K562 (cell line): ENCODE results near the gene ADSS1. TPM values are rescaled to one million over a fixed set of nuclear protein-coding genes. Genes with fewer than 3 reads are reported as not detected.

ENCODE experiments used
- AFF4 ChIP-seq: sonication (generic); formaldehyde crosslinking; IDR thresholded peaks from 2 replicates; pipeline ENCODE4 v1.8.0; 2023; ENCODE audit warnings: mild to moderate bottlenecking, missing genetic modification reagents
- ARNT ChIP-seq, 2 experiments: fragments of 450-650 bp; IDR thresholded peaks; 2 replicates each; pipeline ENCODE4 v1.6.1; 2016; ENCODE audit warnings: mild to moderate bottlenecking in 1 of 2
- CCNT2 ChIP-seq: IDR thresholded peaks from 2 replicates; pipeline ENCODE4 v1.6.1; 2011; ENCODE audit warnings: borderline replicate concordance, low read depth, mild to moderate bottlenecking, moderate library complexity, mixed read lengths, low read length; ENCODE audit not compliant: insufficient read length; ENCODE audit errors: extremely low read depth
- DPF2 ChIP-seq: fragments of 450-650 bp; IDR thresholded peaks from 2 replicates; pipeline ENCODE4 v1.6.1; 2016
- E2F4 ChIP-seq: sonication (generic); formaldehyde crosslinking; IDR thresholded peaks from 2 replicates; pipeline ENCODE4 v1.8.0; 2022; ENCODE audit warnings: mild to moderate bottlenecking, low read depth, missing genetic modification reagents
- EGR1 ChIP-seq: fragments of 450-650 bp; conservative IDR thresholded peaks from 2 replicates; pipeline ENCODE4 v1.6.1; 2017; ENCODE audit warnings: mild to moderate bottlenecking
- EP400 ChIP-seq: fragments of 450-650 bp; IDR thresholded peaks from 2 replicates; pipeline ENCODE4 v1.6.1; 2017; ENCODE audit warnings: antibody characterized with exemption, mild to moderate bottlenecking, moderate library complexity
- L3MBTL2 ChIP-seq: fragments of 450-650 bp; IDR thresholded peaks from 2 replicates; pipeline ENCODE4 v1.6.1; 2016; ENCODE audit warnings: mild to moderate bottlenecking, moderate library complexity
- MLX ChIP-seq, 2 experiments: fragments of 450-650 bp in 1 of 2; sonication (generic) in 1 of 2; formaldehyde crosslinking; conservative IDR thresholded peaks; 2 replicates each; pipeline versions ENCODE4 v1.4.0 to v1.8.1; 2020 to 2022; ENCODE audit warnings: mild to moderate bottlenecking in 1 of 2, missing genetic modification reagents in 1 of 2
- NCOA6 ChIP-seq: fragments of 450-650 bp; IDR thresholded peaks from 2 replicates; pipeline ENCODE4 v1.6.1; 2017; ENCODE audit warnings: mild to moderate bottlenecking
- NKRF ChIP-seq: fragments of 450-650 bp; IDR thresholded peaks from 2 replicates; pipeline ENCODE4 v1.6.1; 2016; ENCODE audit warnings: borderline replicate concordance
- POLR2B ChIP-seq: fragments of 450-650 bp; IDR thresholded peaks from 2 replicates; pipeline ENCODE4 v1.6.1; 2018; ENCODE audit warnings: low read depth; ENCODE audit not compliant: partially characterized antibody
- USF1 ChIP-seq: sonication (generic); formaldehyde crosslinking; IDR thresholded peaks from 2 replicates; pipeline ENCODE4 v1.9.0; 2022; ENCODE audit warnings: mild to moderate bottlenecking, missing genetic modification reagents
- ZBTB12 ChIP-seq: fragments of 250-450 bp; sonication (Bioruptor Pico); IDR thresholded peaks from 2 replicates; pipeline ENCODE4 v1.4.0; 2020
- ZBTB2 ChIP-seq: fragments of 450-650 bp; IDR thresholded peaks from 2 replicates; pipeline ENCODE4 v1.6.1; 2016; ENCODE audit warnings: antibody characterized with exemption
- ZFX ChIP-seq: sonication (generic); formaldehyde crosslinking; IDR thresholded peaks from 2 replicates; pipeline ENCODE4 v1.8.0; 2022; ENCODE audit warnings: mild to moderate bottlenecking, missing genetic modification reagents, moderate library complexity
- polyA plus RNA-seq, 8 experiments: library from polyadenylated mRNA; depleted of rRNA in 4 of 8; stranded (reverse) in 5 of 8; unstranded in 3 of 8; fragments of >200 nt; fragmentation: Nextera tagmentation in 2 of 8; fragmentation: Illumina TruSeq in 1 of 8; extraction: Ambion mirVana in 2 of 8; extraction: Trizol in 1 of 8; gene quantifications; 2 replicates each; pipeline versions ENCODE4 v1.2.1 to v1.2.3, GENCODE V29; 2011 to 2014; ENCODE audit warnings: inconsistent platforms in 1 of 8, missing spikeins in 1 of 8
- total RNA-seq, 7 experiments: library from RNA; depleted of rRNA in 6 of 7; stranded (reverse); fragments of >200 nt in 6 of 7; fragmentation: Illumina TruSeq in 2 of 7; extraction: Trizol in 2 of 7; gene quantifications; 2 replicates each; pipeline versions ENCODE4 v1.2.1 to v1.2.3, GENCODE V29; 2011 to 2021; ENCODE audit warnings: low replicate concordance in 1 of 7

The ADSS1 gene
- total and polyA plus RNA-seq, 9 of the 15 experiments (the other 6 are each of a cell fraction or from before 2014, with no cell fraction given): 0.53 to 5.9 (median 3.9) TPM

GRCh38 chr14:104729176-104729834 is 5.3 kb downstream of the ADSS1 start (continued):
- TF ChIP-seq E2F4 (CRISPR knock-in tag) (peak; percentile 66; the same call in 1 of the 2 replicates), ZBTB12 (CRISPR knock-in tag) (peak; percentile 32; the same call in 1 of the 2 replicates), L3MBTL2 (peak; percentile 95), AFF4 (peak; percentile 90), NKRF (peak; percentile 79), EP400 (peak; percentile 94), CCNT2 (peak; percentile 58), ZFX (CRISPR knock-in tag) (peak; percentile 61), DPF2 (peak; percentile 37; the same call in 1 of the 2 replicates), ZBTB2 (peak; percentile 97), USF1 (CRISPR knock-in tag) (peak; percentile 70), ARNT (IDR thresholded peaks at IDR 0.05) (0 out of 4 replicates have a peak, but pooled peaks of 1 of the 2 experiments have one; percentile 22), POLR2B (peak; percentile 60), NCOA6 (peak; percentile 76; the same call in 1 of the 2 replicates), EGR1 (peak; percentile 95), MLX (CRISPR knock-in tag; conservative IDR thresholded peaks at IDR 0.05) (peak; percentile 93 to 99)
